GM12878 (cell line): ENCODE measurements around the gene DNAJA4. TPM values are rescaled to one million over a fixed set of nuclear protein-coding genes. Genes with fewer than 3 reads are reported as not detected.

Experiments
- ATAC-seq: fragments of 200-7000 bp; cut with Tn5 transposase; 3 replicates; pipeline ENCODE4 v1.9.1; 2020; ENCODE audit warnings: mild to moderate bottlenecking, moderate library complexity
- BruUV-seq: library from RNA; stranded (reverse); fragments of 400-500 nt; replicated peaks from 2 replicates; lab custom pipeline; 2021; lab: Mats Ljungman, UMichigan
- CTCF ChIA-PET: fragments of 300-600 bp; sonication (Branson Sonifier 250); formaldehyde crosslinking; extraction: SDS; loops from one replicate; lab custom pipeline; 2021; ENCODE audit warnings: inconsistent platforms; lab: Yijun Ruan, JAX
- POLR2A ChIA-PET: fragments of 350-600 bp; formaldehyde crosslinking; extraction: SDS; loops from one replicate; lab custom pipeline; 2021; ENCODE audit warnings: inconsistent platforms; lab: Charles Lee
- RAD21 ChIA-PET: fragments of 300-600 bp; sonication (Branson Sonifier 250); formaldehyde crosslinking; loops from one replicate; lab custom pipeline; 2023; ENCODE audit warnings: antibody characterized with exemption; ENCODE audit not compliant: unreplicated experiment; lab: Charles Lee
- SMC1A ChIA-PET: fragments of 300-600 bp; sonication (Branson Sonifier 250); formaldehyde crosslinking; loops from one replicate; lab custom pipeline; 2023; ENCODE audit not compliant: unreplicated experiment, uncharacterized antibody; lab: Charles Lee
- DNase-seq: peaks from one replicate; pipeline ENCODE4 v3.0.0-alpha.2; 2011; ENCODE audit warnings: low read depth, low spot score
- FAIRE-seq: peaks from 3 replicates; lab custom pipeline; 2011; peaks lifted over from hg19 to GRCh38; lab: Jason Lieb, UNC
- H2AFZ ChIP-seq: 2 replicates; pipeline ENCODE4 v1.6.0; 2011; ENCODE audit warnings: low read depth, low read length, control low read depth; ENCODE audit not compliant: control insufficient read depth
- H3K27ac ChIP-seq: 2 replicates; pipeline ENCODE4 v1.5.1; 2011; ENCODE audit warnings: control low read depth; ENCODE audit not compliant: control insufficient read depth, insufficient read depth
- H3K27me3 ChIP-seq, 2 experiments: replicated peaks in 1 of 2; 2 replicates each; pipeline versions ENCODE4 v1.6.0 to v1.6.1; 2011; ENCODE audit warnings: low read length in 1 of 2; ENCODE audit not compliant: control insufficient read depth in 2 of 2, insufficient read depth in 2 of 2
- H3K36me3 ChIP-seq, 2 experiments: 2 replicates each; pipeline ENCODE4 v1.5.1; 2011; ENCODE audit warnings: low read length in 1 of 2; ENCODE audit not compliant: control insufficient read depth in 2 of 2, insufficient read depth in 2 of 2
- H3K4me1 ChIP-seq: 2 replicates; pipeline ENCODE4 v1.6.1; 2011; ENCODE audit warnings: mild to moderate bottlenecking, low read length, moderate library complexity, mixed read lengths; ENCODE audit not compliant: control insufficient read depth, insufficient read depth
- H3K4me2 ChIP-seq: 2 replicates; pipeline ENCODE4 v1.6.0; 2011; ENCODE audit warnings: control low read depth; ENCODE audit not compliant: control insufficient read depth, insufficient read depth
- H3K4me3 ChIP-seq: fragments of 200-600 bp; sonication (generic); 2 replicates; pipeline ENCODE4 v1.5.1; 2016
- H3K79me2 ChIP-seq: 2 replicates; pipeline ENCODE4 v1.6.0; 2011; ENCODE audit warnings: low read length; ENCODE audit not compliant: control insufficient read depth, insufficient read depth
- H3K9ac ChIP-seq: 2 replicates; pipeline ENCODE4 v1.8.0; 2011; ENCODE audit warnings: low read length, control low read depth, mixed read lengths; ENCODE audit not compliant: control insufficient read depth, insufficient read depth
- H3K9me3 ChIP-seq: replicated peaks from 3 replicates; pipeline ENCODE4 v1.5.1; 2011; ENCODE audit warnings: mild to moderate bottlenecking, low read length; ENCODE audit not compliant: control insufficient read depth, insufficient read depth
- H4K20me1 ChIP-seq: 2 replicates; pipeline ENCODE4 v1.6.0; 2011; ENCODE audit not compliant: control insufficient read depth, insufficient read depth
- BCL11A ChIP-seq: IDR thresholded peaks from 2 replicates; pipeline ENCODE4 v1.6.1; 2011; ENCODE audit warnings: low read depth, low read length
- BHLHE40 ChIP-seq, 2 experiments: fragments of 450-650 bp in 1 of 2; IDR thresholded peaks; 2 replicates each; pipeline ENCODE4 v1.6.1; 2011 to 2017; ENCODE audit warnings: low read depth in 2 of 2, borderline replicate concordance in 1 of 2, improper control_type of control experiment in 1 of 2, low read length in 1 of 2, mild to moderate bottlenecking in 1 of 2
- BRCA1 ChIP-seq: IDR thresholded peaks from 2 replicates; pipeline ENCODE4 v1.6.1; 2011; ENCODE audit warnings: low read depth, low read length, improper control_type of control experiment
- FOS ChIP-seq: IDR thresholded peaks from 3 replicates; pipeline ENCODE4 v1.6.1; 2011; ENCODE audit warnings: borderline replicate concordance; ENCODE audit not compliant: insufficient read length; ENCODE audit errors: extremely low read depth
- HCFC1 ChIP-seq: fragments of 150-350 bp; IDR thresholded peaks from 2 replicates; pipeline ENCODE4 v1.6.1; 2014; ENCODE audit warnings: low read length
- IKZF1 ChIP-seq: fragments of 450-650 bp; conservative IDR thresholded peaks from 2 replicates; pipeline ENCODE4 v1.6.1; 2017; ENCODE audit warnings: antibody characterized with exemption, mild to moderate bottlenecking
- JUNB ChIP-seq: IDR thresholded peaks from 2 replicates; pipeline ENCODE4 v1.6.1; 2016; ENCODE audit warnings: antibody characterized with exemption, mild to moderate bottlenecking
- MAX ChIP-seq: IDR thresholded peaks from 2 replicates; pipeline ENCODE4 v1.6.1; 2012; ENCODE audit warnings: low read depth, low read length, improper control_type of control experiment
- MEF2A ChIP-seq: IDR thresholded peaks from 2 replicates; pipeline ENCODE4 v1.6.1; 2011; ENCODE audit warnings: low read depth, mild to moderate bottlenecking, low read length, moderate library complexity; ENCODE audit not compliant: insufficient read depth
- MEF2B ChIP-seq: fragments of 450-650 bp; IDR thresholded peaks from 2 replicates; pipeline ENCODE4 v1.6.1; 2018; ENCODE audit warnings: mild to moderate bottlenecking, moderate library complexity; ENCODE audit not compliant: partially characterized antibody, poor library complexity, severe bottlenecking
- NR2C2 ChIP-seq: IDR thresholded peaks from 2 replicates; pipeline ENCODE4 v1.6.1; 2011; ENCODE audit warnings: borderline replicate concordance, low read depth; ENCODE audit not compliant: control insufficient read depth, insufficient read length
- ZBED1 ChIP-seq: IDR thresholded peaks from 2 replicates; pipeline ENCODE4 v1.6.1; 2016; ENCODE audit warnings: borderline replicate concordance
- ZNF217 ChIP-seq: fragments of 450-650 bp; IDR thresholded peaks from 2 replicates; pipeline ENCODE4 v1.6.1; 2017; ENCODE audit warnings: antibody characterized with exemption, mild to moderate bottlenecking
- WGBS: methylation state at CpG from one replicate; pipeline ENCODE4 v1.1.6; 2016; ENCODE audit warnings: low lambda C conversion rate; ENCODE audit not compliant: insufficient replicate concordance, insufficient coverage; ENCODE audit errors: missing lambda C conversion rate; 5-methylcytosine and 5-hydroxymethylcytosine counted together
- in situ Hi-C: fragments of 300-500 bp; cut with MboI; formaldehyde crosslinking; loops from 9 replicates; pipeline ENCODE4 v1.14.3; 2018; ENCODE audit warnings: mixed read lengths
- intact Hi-C: fragments of 100-400 bp; cut with micrococcal nuclease; formaldehyde crosslinking; loops from one replicate; pipeline ENCODE4 v1.14.2; 2022; ENCODE audit not compliant: unreplicated experiment
- polyA plus RNA-seq, 11 experiments: library from polyadenylated mRNA; depleted of rRNA in 4 of 11; unstranded in 6 of 11; stranded (reverse) in 5 of 11; fragments of >200 nt; fragmentation: Nextera tagmentation in 4 of 11; fragmentation: Illumina TruSeq in 1 of 11; extraction: Ambion mirVana in 4 of 11; extraction: Trizol in 1 of 11; gene quantifications; 1 replicate in 1 of 11; 2 replicates in 10 of 11; pipeline versions ENCODE4 v1.2.1 to v1.2.3, GENCODE V29; 2011 to 2016; ENCODE audit warnings: inconsistent platforms in 2 of 11, missing spikeins in 2 of 11, low read depth in 1 of 11
- total RNA-seq, 4 experiments: library from RNA; depleted of rRNA in 3 of 4; stranded (reverse); fragments of >200 nt in 3 of 4; fragmentation: Illumina TruSeq in 1 of 4; extraction: Trizol in 1 of 4; gene quantifications; 2 replicates each; pipeline versions ENCODE4 v1.2.1 to v1.2.3, GENCODE V29; 2013 to 2021

Gene DNAJA4
- total and polyA plus RNA-seq, 10 of the 15 experiments (the other 5 are each of a cell fraction or from before 2014, with no cell fraction given) = 0.01 to 10.4 (median 4.1) TPM

- H3K4me1 ChIP-seq = no peaks in the 10 kb centered on the region
- POLR2A ChIA-PET = no interaction called here
- BruUV-seq = no TSS peak
- no peak overlapping the region for H3K9ac ChIP-seq
- FAIRE-seq (no peak), DNase-seq (no peak), ATAC-seq (no peak)
- no peaks in the 10 kb centered on the region for H3K9me3 ChIP-seq
- WGBS = 0% methylated on average over 1 of the region's 1 CpG
- intact Hi-C loops = no loop called here
- in situ Hi-C loops = no loop called here
- RAD21 ChIA-PET = no interaction called here
- H3K27ac ChIP-seq = no peak overlapping the region
- H4K20me1 ChIP-seq = no peaks in the 10 kb centered on the region
- H2AFZ ChIP-seq = no peak overlapping the region
- SMC1A ChIA-PET = interaction anchor here (1.0 kb wide), 1 partner anchor 41 kb away, joined by 3 read pairs; no protein-coding TSS in a partner anchor
- TF ChIP-seq BRCA1 = no peak
- TF ChIP-seq, all 136 proteins: peak for 0
- Histone ChIP-seq H3K79me2 (no peaks in the 10 kb centered on the region), H3K27me3 (0 out of 4 replicates have a peak, but pooled peaks cover 0 to 1% of the 10 kb centered on the region in 2 experiments), H3K36me3 (no peaks in the 10 kb centered on the region), H3K4me2 (no peak overlapping the region), H3K4me3 (no peak overlapping the region)
- CTCF ChIA-PET = interaction anchor here (0.6 to 1.2 kb wide), 2 partner anchors 15 to 151 kb away, joined by 3 to 4 read pairs; no protein-coding TSS in a partner anchor
These were observed 63.1 kb downstream of the DNAJA4 start for GRCh38 chr15:78327466-78327865.

- Histone ChIP-seq H4K20me1 (no peaks in the 10 kb centered on the region), H3K36me3 (no peaks in the 10 kb centered on the region), H3K27ac (no peak overlapping the region), H3K4me1 (no peaks in the 10 kb centered on the region), H3K9ac (no peak overlapping the region), H3K9me3 (no peaks in the 10 kb centered on the region), H3K4me2 (no peak overlapping the region), H3K79me2 (no peaks in the 10 kb centered on the region), H2AFZ (no peak overlapping the region), H3K27me3 (no peaks in the 10 kb centered on the region), H3K4me3 (no peak overlapping the region)
- intact Hi-C loops (no loop called here), in situ Hi-C loops (no loop called here)
- no peak for FAIRE-seq
- RAD21 ChIA-PET = no interaction called here
- 0% methylated on average over 4 of the region's 4 CpGs for WGBS
- peak; percentile 71 for ATAC-seq
- DNase-seq = no peak
- CTCF ChIA-PET = interaction anchor here (1.1 kb wide), 1 partner anchor 22 kb away, joined by 3 read pairs; no protein-coding TSS in a partner anchor
- POLR2A ChIA-PET = no interaction called here
- no TSS peak for BruUV-seq
- SMC1A ChIA-PET = interaction anchor here (1.6 kb wide), 1 partner anchor 20 kb away, joined by 5 read pairs; no protein-coding TSS in a partner anchor
- no peak for TF ChIP-seq BCL11A
- TF ChIP-seq MEF2B = no peak
- TF ChIP-seq IKZF1 = no peak
- TF ChIP-seq FOS = no peak
- no peak for TF ChIP-seq JUNB
- no peak for TF ChIP-seq HCFC1
- TF ChIP-seq MAX = no peak
- no peak for TF ChIP-seq ZNF217
- TF ChIP-seq ZBED1 = no peak
- TF ChIP-seq NR2C2 = no peak
- no peak for TF ChIP-seq MEF2A
- TF ChIP-seq BHLHE40 (IDR thresholded peaks at IDR 0.05; ENCODE audit: borderline replicate concordance in 1 of 2, low read depth in 2 of 2, low read length in 1 of 2) = no peak
These were observed 65.3 kb downstream of the DNAJA4 start for GRCh38 chr15:78329625-78330024.
